HG02938 (cell line): Measurements from ENCODE around the gene NKG7.
A peak's percentile ranks its signal among the peaks of the same experiment; 100 is the strongest.

ENCODE experiments used
- ATAC-seq: cut with Tn5 transposase; IDR thresholded peaks from one replicate; pipeline ENCODE4 v1.9.1; 2021; ENCODE audit warnings: mild to moderate bottlenecking, moderate library complexity; ENCODE audit not compliant: unreplicated experiment

Gene NKG7

DNA sequence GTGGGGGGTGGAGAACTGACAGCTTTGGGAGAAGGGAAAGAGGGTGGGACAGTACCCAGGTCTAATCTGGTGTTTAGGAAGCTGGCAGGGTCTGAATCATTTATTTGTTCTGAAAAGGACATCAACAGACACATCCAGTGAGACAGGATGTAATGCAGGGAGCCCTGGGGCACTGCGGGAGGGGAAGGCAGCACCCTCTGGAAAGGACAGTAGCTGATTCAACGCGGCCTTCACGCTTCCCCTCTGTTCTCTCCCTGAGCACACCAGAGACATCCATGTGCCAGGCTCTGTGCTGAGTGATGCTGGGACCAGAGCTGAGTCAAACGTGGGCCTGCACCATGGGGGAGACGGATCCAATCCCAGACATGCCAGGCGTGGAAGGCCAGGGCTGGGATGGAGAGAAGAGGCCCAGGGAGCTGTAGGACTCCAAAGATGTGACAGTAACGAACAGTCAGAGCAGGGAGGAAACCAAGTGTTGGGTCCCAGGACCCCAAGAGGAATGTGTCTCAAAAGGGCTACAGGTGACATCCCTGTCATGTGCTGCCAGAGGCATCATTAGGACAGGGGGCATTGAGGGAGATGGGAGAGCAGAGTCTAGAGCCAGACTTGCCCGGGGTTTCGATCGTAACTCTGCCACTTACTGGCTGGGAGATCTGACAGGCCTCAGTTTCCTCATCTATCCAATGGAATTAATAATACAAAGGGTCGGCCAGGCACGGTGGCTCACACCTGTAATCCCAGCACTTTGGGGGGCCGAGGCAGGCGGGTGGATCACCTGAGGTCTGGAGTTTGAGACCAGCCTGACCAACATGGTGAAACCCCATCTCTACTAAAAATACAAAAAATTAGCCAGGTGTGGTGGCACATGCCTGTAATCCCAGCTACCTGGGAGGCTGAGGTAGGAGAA is 8.0 kb downstream of the NKG7 start:
- ATAC-seq: no peak

- ATAC-seq: no peak
These were observed 11.2 kb downstream of the NKG7 start for GRCh38 chr19:51361239-51361638.

GRCh38 chr19:51359294-51359693 is 13.2 kb downstream of the NKG7 start:
- no peak for ATAC-seq

DNA sequence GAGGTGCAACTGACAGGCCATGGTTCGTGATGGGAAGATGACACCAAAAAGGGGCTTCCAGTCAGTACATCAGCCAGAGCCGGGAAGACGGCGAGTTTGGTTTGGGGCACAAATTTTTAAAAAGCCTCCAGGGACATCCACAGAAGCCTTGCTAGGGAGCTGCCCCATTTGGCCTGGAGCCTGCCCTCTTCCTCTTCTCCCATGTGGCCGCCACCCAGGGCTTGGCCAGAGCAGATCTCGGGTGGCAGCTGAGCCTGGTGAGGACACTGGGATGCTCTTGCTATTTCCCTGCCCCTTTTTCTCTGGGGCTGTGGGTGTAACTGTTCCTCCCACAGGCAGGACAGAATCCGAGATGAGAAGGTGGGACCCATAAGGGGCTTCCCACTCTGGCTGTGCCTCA is 14.5 kb downstream of the NKG7 start:
- no peak for ATAC-seq

DNA sequence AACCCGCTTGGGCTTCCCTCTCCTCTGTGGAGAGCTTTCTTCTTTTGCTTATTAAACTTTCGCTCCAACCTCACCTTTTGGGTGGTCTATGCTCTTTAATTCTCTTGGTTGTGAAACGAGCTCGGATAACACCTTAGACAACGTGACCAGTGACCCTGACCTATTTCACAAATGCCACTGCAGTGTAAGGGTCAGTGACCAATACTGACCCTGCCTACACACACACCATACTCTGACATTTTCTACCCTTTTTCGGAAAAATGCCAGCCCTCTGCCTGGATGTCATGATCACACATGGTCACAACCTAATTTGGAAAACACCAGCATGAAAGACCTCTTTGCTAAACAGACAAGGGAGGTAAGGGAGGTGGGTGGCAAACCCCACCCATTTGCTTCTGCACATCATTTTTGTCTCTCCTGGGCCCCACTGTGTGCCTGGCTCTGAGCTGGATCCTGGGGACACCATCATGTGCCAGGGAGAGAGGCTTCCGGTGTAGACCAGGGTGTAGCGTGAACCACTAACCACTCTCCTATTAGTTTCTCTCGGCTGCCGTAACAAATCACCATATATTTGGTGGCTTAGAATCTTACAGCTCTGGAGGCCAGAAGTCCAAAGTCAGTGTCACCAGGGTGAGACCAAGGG is 16.2 kb downstream of the NKG7 start:
- ATAC-seq: no peak

- ATAC-seq: no peak
These were observed 17.7 kb downstream of the NKG7 start for GRCh38 chr19:51354742-51355148.

DNA sequence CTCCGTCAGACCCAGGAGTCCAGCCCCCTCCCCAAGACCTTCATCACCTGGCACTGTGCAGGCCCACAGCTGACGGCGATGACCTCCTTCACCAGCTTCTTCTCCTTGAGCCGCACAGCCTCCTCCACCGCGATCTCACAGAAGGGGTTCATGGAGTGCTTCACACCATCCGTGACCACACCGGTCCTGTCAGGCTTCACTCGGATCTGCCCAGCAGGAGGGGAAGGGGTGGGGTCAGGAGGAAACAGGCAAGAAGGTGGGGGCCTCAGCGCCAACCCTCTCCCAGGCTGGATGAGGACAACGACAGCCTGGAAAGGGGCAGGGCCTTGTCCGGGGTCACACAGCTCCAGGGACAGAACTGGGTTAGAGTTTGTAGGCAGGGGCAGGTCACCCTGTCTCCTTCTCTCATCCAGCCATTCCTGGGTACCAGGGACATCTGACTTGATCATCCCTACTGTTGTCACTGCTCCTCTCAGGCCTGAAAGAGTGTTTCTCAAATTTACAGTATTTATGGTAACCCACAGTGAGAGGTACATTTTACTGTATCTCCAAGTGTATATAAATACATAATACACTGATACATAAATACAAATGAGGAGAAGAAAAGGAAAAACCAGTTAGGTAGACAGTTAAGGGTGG is 18.2 kb downstream of the NKG7 start:
- ATAC-seq: no peak

DNA sequence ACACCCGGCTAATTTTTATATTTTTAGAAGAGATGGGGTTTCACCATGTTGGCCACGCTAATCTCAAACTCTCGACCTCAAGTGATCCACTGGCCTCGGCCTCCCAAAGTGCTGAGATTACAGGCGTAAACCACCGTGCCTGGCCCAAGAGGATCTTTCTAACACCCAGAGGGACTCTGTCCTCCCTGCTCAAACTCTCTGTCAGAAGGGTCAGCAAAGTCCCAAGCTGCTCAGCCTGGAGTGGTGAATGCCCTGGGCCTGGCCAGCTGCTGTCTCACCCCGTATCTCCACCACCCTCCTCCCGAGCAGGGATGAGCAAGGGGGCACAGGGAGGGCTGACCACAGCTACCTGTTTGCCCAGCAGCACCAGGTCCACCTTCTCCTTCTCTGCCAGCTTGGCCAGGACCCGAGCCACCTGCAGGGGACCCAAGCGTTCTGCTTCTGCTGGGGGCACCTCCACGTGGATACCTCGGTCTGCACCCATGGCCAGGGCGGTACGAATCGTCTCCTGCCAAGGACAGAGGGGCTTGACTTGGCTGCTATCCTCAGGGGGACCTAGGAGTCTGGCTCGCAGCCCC is 19.6 kb downstream of the NKG7 start:
- ATAC-seq: no peak

GRCh38 chr19:51351266-51351990 is 21.0 kb downstream of the NKG7 start:
- ATAC-seq: no peak

- ATAC-seq: no peak
These were observed 25.1 kb downstream of the NKG7 start for GRCh38 chr19:51347209-51347928.

GRCh38 chr19:51346742-51347141 is 25.7 kb downstream of the NKG7 start:
- no peak for ATAC-seq

DNA sequence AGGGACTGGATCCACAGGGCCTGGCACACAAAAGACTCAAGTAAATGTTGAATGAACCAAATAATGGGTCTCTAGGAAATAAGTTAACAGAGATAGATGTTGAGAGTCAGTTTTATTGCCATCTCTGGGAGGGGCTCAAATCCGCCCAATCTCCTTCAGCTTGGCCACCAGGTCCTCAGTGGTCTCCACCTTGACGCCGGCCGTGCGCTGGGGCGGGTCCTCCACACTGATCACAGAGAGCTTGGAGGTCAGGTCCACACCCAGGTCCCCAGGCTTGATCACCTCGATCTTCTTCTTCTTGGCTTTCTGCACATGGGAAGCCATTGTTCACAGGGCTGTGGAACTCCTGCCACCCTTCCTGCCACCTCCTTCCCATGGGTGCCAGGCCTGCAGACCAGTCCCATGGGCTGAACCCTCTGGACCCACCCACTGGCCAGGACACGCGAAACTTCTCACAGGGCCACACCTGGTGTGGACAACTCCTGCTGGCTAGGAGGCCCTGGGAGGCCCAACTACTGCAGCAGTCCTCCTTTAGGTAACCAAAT is 27.3 kb downstream of the NKG7 start:
- ATAC-seq: no peak

GRCh38 chr19:51342631-51343569 is 29.6 kb downstream of the NKG7 start:
- ATAC-seq: no peak

- no peak for ATAC-seq
These were observed 30.4 kb downstream of the NKG7 start, which contains the start of gene VSIG10L for GRCh38 chr19:51341976-51342580. Gene VSIG10L (minus strand): TSS chr19:51342139. CDS start chr19:51342124, 15 bp downstream.

DNA sequence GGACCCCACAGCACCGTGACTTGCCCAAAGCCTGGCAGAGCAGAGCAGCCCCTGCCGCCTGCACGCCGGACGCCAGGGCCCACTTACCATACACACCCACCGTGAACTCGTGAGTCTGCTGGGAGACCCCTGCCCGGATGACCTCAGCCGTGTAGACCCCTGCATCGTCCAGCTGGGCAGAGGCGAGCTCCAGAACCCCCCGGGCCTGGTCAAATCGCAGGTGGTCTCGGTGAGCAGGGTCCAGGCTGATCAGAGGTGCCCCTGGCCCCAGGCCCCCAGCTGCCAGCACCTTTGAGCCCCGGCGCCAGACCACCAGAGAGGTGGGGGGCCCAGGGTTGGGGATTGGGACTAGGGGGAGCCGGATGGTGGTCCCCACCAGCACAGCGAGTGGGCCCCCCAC is 31.4 kb downstream of the NKG7 start:
- ATAC-seq: no peak

DNA sequence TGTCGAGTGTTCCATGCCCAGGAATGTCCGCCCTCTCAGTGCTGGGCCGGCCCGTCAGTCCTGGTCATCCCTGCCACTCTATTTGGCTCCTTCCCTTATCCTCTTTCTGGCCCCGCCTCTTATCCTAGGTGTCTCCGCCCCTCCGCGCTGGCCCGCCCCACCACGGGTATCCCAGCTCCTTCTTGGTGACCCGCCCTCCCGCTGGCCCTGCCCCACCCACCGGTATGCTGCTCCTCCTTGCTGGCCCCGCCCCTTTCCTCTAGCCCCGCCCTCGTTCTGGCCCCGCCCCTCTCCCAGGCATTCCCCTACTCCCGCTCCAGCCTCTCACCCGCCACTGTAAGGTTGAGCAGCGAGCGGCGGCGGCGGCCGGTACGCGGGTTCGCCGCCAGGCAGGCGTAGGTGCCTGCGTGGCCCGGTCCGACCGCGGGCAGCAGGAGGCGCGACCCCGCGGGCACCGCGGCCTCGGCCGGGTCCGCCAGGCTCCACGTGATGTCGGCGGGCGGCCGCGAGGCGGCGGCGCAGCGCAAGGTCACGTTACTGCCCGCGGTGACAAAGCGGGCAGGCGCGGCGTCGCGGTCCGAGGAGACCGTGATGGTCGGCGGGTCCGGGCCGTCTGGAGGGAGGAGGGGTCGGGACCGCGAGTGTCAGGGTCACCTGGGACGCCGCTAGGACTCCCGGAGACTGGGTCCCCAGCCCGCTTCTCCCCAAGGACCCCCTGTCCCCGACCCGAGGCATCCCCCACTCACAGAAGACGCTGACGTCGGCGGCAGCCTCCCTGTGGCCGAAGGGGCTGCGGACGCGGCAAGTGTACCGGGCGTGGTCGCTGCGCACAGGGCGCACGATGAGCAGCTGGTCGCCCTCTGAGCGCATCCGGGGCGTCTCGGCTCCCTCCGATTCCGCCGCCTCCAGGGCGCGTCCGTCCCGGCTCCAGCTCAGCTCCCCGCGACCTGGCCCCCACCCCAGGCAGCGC is 32.5 kb downstream of the NKG7 start:
- peak; percentile 42 for ATAC-seq

GRCh38 chr19:51339313-51339686 is 33.2 kb downstream of the NKG7 start:
- peak; percentile 11 for ATAC-seq
